Left colon (tissue), 2 donors: ENCODE results near the gene SMOC2. TPM values are rescaled to one million over a fixed set of nuclear protein-coding genes. Genes with fewer than 3 reads are reported as not detected.
A peak's percentile ranks its signal among the peaks of the same experiment; 100 is the strongest.

Experiments
- ATAC-seq: fragments of 200-7000 bp; cut with Tn5 transposase; one replicate; pipeline ENCODE4 v1.9.1; 2020; ENCODE audit warnings: mild to moderate bottlenecking, moderate library complexity
- DNase-seq, 2 donors: peaks; one replicate each; pipeline ENCODE4 v3.0.0-alpha.2; 2020
- intact Hi-C, 2 donors: fragments of 100-400 bp; cut with DNase I in 1 of 2; cut with micrococcal nuclease in 1 of 2; formaldehyde crosslinking; loops; one replicate each; pipeline versions ENCODE4 v1.11.2 to v1.14.0; 2022; cut with DNase I, micrococcal nuclease
- total RNA-seq, 2 donors: library from RNA; stranded (reverse); fragmentation: NEBNext Ultra II Directional; extraction: Animal tissue kit (Norgen Biotek cat#: 25700); gene quantifications; one replicate each; pipeline ENCODE4 v1.2.1, GENCODE V29; 2021
- donor health status: DM: no; HTN: no; CAD: no.
- donor health status: DM: yes; HTN: yes; CAD: no.

The SMOC2 gene
- total RNA-seq, 2 donors from 2014 or later, result 14.4 to 18.9 TPM

GRCh38 chr6:168581706-168582105 lies 140.7 kb downstream of the SMOC2 start:
- ATAC-seq, result no peak
- intact Hi-C loops, result no loop called here

DNA sequence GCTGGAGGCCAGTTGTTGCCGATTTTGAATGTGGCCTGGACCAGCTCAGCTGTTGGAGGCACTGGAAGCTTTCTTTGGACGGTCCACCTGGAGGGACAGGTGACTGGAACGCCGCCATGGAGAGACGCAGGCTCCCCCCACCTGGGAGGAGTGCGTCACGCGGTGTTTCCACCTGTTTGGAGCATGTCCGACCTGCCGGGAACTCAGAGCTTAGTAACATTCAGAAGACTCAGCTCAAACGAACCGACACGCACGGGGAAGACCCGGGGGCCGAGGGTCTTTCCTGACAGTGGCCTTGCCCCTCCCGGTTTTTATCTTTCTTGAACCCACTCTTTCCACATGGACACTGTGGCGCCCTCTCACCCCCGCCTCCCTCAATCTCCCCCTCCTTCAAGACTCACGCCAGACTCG lies 141.6 kb downstream of the SMOC2 start:
- no peak for ATAC-seq
- no peak for DNase-seq
- intact Hi-C loops, result no loop called here

More at GRCh38 chr6:168581706-168582105, 140.7 kb downstream of the SMOC2 start:
- DNase-seq, result no peak

- DNase-seq (no peak), ATAC-seq (no peak)
- intact Hi-C loops, result no loop called here
Observed at GRCh38 chr6:168583126-168583525, 142.1 kb downstream of the SMOC2 start.

DNA sequence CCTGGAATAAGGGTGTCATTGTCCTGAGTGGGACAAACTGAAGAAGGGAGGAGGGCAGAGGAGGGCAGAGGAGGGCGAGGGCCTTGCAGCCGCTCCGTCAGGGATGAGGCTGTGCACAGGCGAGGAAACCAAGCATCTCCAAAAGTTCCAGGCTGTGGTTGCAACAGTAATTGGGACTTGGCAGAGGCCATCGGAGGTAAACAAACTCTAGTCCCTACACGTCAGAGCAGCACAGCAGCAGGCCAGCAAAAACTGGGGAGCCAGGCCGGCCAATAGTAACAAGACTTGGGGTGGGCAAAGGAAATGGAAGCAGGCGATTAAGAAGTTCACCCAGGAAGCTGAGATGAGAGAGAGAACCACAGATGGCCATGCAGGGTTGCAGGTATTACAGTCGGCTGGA lies 142.8 kb downstream of the SMOC2 start:
- peak in 1 of 2 donors; percentile 46 for DNase-seq

DNA sequence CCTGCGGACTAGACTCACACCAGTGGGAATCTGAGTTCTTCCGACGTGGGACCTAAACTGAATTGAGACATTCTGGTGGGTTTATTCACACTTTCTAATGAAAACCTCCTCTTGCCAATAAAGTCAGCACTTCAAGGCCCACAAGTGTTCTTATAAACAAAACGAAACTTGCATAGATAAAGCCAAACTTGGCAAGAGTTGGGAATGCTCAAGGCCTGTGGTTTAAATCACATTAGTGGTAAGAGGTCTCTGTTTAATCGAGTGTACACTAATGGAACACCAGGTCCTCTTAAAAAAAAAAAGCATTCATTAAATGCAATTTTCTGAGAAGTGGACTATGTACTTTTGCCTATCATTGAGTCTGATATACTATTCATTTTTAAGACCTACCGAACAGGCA lies 143.3 kb downstream of the SMOC2 start:
- ATAC-seq, result no peak
- DNase-seq, result no peak
- intact Hi-C loops, result no loop called here

More for the DNA sequence above, 142.8 kb downstream of the SMOC2 start:
- ATAC-seq, result no peak
- intact Hi-C loops, result no loop called here

GRCh38 chr6:168584671-168585070 lies 143.7 kb downstream of the SMOC2 start:
- intact Hi-C loops, result no loop called here
- ATAC-seq, result no peak
- no peak for DNase-seq

GRCh38 chr6:168585441-168585840 lies 144.5 kb downstream of the SMOC2 start:
- DNase-seq (no peak), ATAC-seq (no peak)
- intact Hi-C loops, result no loop called here

GRCh38 chr6:168589275-168589674 lies 148.3 kb downstream of the SMOC2 start:
- intact Hi-C loops, result no loop called here
- DNase-seq (no peak), ATAC-seq (no peak)

DNA sequence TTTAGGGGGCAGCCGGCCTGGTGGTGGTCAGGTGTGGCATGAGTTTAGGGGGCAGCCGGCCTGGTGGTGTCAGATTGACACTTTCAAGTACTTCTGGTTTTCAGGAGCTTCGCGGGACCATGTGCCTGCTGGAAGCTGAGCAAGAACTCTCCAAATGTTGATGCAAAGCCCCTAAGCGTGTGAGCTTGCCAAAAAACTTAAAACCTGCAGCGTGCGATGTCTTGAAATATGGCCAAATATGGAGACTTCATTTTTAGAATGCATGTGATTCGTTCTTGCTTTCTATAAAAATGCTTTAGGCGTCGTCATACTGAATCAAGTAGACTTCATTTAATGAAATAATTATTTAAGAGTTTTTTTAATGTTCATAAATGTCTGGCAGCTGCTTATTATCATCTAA lies 149.4 kb downstream of the SMOC2 start:
- ATAC-seq, result no peak
- intact Hi-C loops, result no loop called here

DNA sequence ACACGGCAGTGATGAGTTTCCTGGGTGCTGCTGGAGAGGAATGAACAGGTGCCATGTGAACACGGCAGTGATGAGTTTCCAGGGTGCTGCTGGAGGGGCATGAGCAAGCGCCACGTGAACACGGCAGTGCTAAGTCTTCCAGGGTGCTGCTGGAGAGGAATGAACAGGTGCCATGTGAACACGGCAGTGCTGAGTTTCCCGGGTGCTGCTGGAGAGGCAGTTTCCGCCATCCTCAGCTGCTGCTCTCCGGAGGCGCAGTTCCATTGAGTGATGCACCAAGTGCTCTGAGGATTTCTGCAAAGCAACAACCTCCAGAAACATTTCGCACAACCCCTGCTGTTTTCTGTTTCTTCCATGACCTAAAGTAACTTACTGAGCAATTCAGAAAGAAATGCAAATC lies 155.4 kb downstream of the SMOC2 start:
- DNase-seq (no peak), ATAC-seq (no peak)
- intact Hi-C loops, result no loop called here

More for the DNA sequence above, 149.4 kb downstream of the SMOC2 start:
- DNase-seq, result no peak

DNA sequence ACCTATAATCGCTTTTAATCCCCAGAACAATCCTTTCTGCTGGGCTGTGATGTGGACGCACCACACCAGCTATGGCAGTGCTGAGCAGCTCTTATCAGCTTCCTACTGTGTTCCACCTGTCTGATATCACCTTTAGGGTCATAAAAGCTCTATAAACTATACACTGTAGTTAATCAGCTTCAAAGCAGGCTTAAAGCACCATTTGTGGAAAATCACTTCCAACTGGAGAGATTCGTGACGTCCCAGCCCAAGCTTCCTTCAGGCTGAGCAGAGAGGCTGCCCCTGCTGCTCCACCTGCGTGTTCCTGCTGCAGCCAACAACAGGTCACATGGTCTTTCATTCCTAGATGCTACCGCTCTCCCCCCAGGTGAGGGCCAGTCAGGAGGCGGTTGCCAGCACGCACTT lies 156.5 kb downstream of the SMOC2 start:
- ATAC-seq (peak; percentile 100), DNase-seq (peak; percentile 38 to 61)
- intact Hi-C loops, result no loop called here

GRCh38 chr6:168598251-168599117 lies 157.5 kb downstream of the SMOC2 start:
- DNase-seq, result no peak
- ATAC-seq, result no peak
- intact Hi-C loops, result no loop called here

GRCh38 chr6:168599118-168599494 lies 158.1 kb downstream of the SMOC2 start:
- intact Hi-C loops, result no loop called here
- ATAC-seq (no peak), DNase-seq (no peak)

GRCh38 chr6:168599769-168600330 lies 158.9 kb downstream of the SMOC2 start:
- DNase-seq (no peak), ATAC-seq (no peak)
- intact Hi-C loops, result no loop called here

DNA sequence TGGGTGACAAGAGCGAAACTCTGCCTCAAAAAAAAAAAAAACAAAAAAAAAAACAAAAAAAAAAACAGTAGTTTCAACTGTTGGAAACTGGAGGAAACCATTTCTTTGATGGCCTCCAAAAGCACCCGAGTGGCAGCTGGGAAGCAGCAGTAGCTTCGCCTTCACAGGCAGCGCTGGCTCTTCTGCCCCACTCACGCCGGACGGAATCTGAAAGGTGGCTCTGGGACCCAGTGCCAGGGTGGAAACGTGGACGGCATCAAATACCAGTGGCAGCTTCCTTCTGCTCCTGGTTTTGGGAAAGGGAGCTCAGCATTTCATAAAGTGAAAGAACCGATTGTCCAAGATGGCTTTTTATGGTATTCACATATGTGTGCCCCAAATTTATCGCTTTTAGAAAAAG lies 159.4 kb downstream of the SMOC2 start:
- no peak for DNase-seq
- intact Hi-C loops, result no loop called here
- ATAC-seq, result no peak

DNA sequence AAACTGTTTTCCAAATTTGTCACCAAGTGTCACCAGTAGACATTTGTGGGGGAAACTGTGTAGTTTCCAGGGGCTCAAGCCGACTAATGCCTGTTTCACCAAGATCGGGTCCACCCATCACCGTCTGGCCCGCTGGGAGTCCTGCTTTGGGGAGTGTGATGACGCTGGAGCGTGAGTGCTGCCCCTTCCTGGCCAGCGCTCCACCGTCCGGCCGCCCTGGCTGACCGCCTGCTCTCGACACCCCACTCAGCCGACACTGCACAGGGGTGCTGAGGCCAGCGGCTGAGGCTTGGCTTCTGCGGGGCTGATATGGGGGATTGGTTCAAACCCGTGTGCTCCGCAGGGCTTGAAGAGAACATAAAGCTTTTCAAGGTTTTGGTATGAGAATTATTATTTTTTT lies 160.1 kb downstream of the SMOC2 start:
- no peak for ATAC-seq
- intact Hi-C loops, result no loop called here
- no peak for DNase-seq

DNA sequence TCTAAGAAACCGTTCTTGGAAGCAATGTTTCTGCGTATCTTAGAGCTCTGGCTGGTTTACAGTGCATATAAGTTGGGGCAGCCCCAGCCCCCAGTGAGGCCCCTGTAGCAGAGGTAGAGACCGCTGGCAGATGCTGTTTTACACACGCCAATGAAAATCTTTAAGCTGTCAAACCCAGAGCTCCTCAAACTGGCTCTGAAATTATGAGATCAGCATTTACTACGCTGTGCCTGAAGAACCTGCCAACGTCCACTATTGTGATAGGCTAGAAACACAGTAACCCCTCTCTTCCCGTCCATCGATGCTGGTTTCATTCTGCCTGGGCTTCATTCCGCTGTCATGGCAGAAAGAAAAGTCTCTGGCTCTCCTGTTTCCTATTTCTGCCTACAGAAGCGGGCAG lies 160.6 kb downstream of the SMOC2 start:
- intact Hi-C loops, result no loop called here
- DNase-seq, result no peak
- ATAC-seq, result no peak

- intact Hi-C loops, result no loop called here
- DNase-seq, result no peak
- ATAC-seq, result no peak
Observed at GRCh38 chr6:168602576-168602975, 161.6 kb downstream of the SMOC2 start.

- DNase-seq (no peak), ATAC-seq (no peak)
- intact Hi-C loops, result no loop called here
Observed at GRCh38 chr6:168603234-168603633, 162.2 kb downstream of the SMOC2 start.

GRCh38 chr6:168605964-168606363 lies 165.0 kb downstream of the SMOC2 start:
- no peak for DNase-seq
- no peak for ATAC-seq
- intact Hi-C loops, result no loop called here

- intact Hi-C loops, result no loop called here
- DNase-seq (no peak), ATAC-seq (no peak)
Observed at GRCh38 chr6:168606722-168607121, 165.7 kb downstream of the SMOC2 start.
